SK-N-SH (cell line): Measurements from ENCODE around the gene KY. TPM values are rescaled to one million over a fixed set of nuclear protein-coding genes. Genes with fewer than 3 reads are reported as not detected.

Experiments
- CTCF ChIA-PET: fragments of 300-600, 350-600 bp; formaldehyde crosslinking; extraction: SDS; loops from one replicate; lab custom pipeline; 2021; lab: Yijun Ruan, JAX
- POLR2A ChIA-PET: fragments of 350-600 bp; sonication (Branson Sonifier 250); formaldehyde crosslinking; extraction: SDS; loops from one replicate; lab custom pipeline; 2020; ENCODE audit warnings: antibody characterized with exemption, inconsistent platforms; lab: Yijun Ruan, JAX
- DNase-seq: peaks from one replicate; pipeline ENCODE4 v3.0.0; 2012
- H2AFZ ChIP-seq: fragments of 200-600 bp; sonication (generic); 2 replicates; pipeline ENCODE4 v1.8.1; 2016; ENCODE audit warnings: antibody characterized with exemption, mild to moderate bottlenecking, low read depth
- H3F3A ChIP-seq: fragments of 200-600 bp; sonication (generic); replicated peaks from 2 replicates; pipeline ENCODE3; 2016; ENCODE audit warnings: antibody characterized with exemption, mild to moderate bottlenecking; ENCODE audit not compliant: insufficient read depth
- H3K27ac ChIP-seq, 2 experiments: fragments of 200-500 bp in 1 of 2; fragments of 200-600 bp in 1 of 2; sonication (Bioruptor generic) in 1 of 2; sonication (generic), shearing (Covaris generic) in 1 of 2; 2 replicates each; pipeline versions ENCODE4 v1.5.1 to v1.6.1; 2014 to 2016; ENCODE audit warnings: low read depth in 2 of 2, inconsistent platforms in 1 of 2, low read length in 1 of 2, mild to moderate bottlenecking in 1 of 2, mixed read lengths in 1 of 2
- H3K27me3 ChIP-seq: fragments of 200-600 bp; sonication (generic), shearing (Covaris generic); 2 replicates; pipeline ENCODE4 v1.6.1; 2016; ENCODE audit warnings: mixed run types; ENCODE audit not compliant: insufficient read depth
- H3K36me3 ChIP-seq, 2 experiments: fragments of 200-500 bp in 1 of 2; fragments of 200-600 bp in 1 of 2; sonication (Bioruptor generic) in 1 of 2; sonication (generic) in 1 of 2; replicated peaks in 1 of 2; 2 replicates each; pipeline versions ENCODE3 to v1.5.1; 2014 to 2016; ENCODE audit warnings: low read length in 1 of 2, mild to moderate bottlenecking in 1 of 2; ENCODE audit not compliant: insufficient read depth in 2 of 2, control insufficient read depth in 1 of 2
- H3K4me1 ChIP-seq, 2 experiments: fragments of 200-500 bp in 1 of 2; fragments of 200-600 bp in 1 of 2; sonication (Bioruptor generic) in 1 of 2; sonication (generic), shearing (Covaris generic) in 1 of 2; 2 replicates each; pipeline versions ENCODE4 v1.5.1 to v1.6.1; 2014 to 2016; ENCODE audit warnings: low read depth in 1 of 2, low read length in 1 of 2, mixed run types in 1 of 2; ENCODE audit not compliant: insufficient read depth in 2 of 2, control insufficient read depth in 1 of 2
- H3K4me2 ChIP-seq: fragments of 200-600 bp; sonication (generic), shearing (Covaris generic); 2 replicates; pipeline ENCODE4 v1.6.1; 2017; ENCODE audit warnings: mixed run types
- H3K4me3 ChIP-seq, 2 experiments: fragments of 200-500 bp in 1 of 2; fragments of 200-600 bp in 1 of 2; sonication (Bioruptor generic) in 1 of 2; sonication (generic), shearing (Covaris generic) in 1 of 2; 2 replicates each; pipeline versions ENCODE4 v1.5.1 to v1.8.1; 2014 to 2016; ENCODE audit warnings: low read depth in 2 of 2, inconsistent platforms in 1 of 2, low read length in 1 of 2, mild to moderate bottlenecking in 1 of 2, mixed read lengths in 1 of 2, moderate library complexity in 1 of 2
- H3K79me2 ChIP-seq: fragments of 200-600 bp; sonication (generic); 2 replicates; pipeline ENCODE4 v1.8.1; 2017; ENCODE audit warnings: mild to moderate bottlenecking; ENCODE audit not compliant: insufficient read depth
- H3K9ac ChIP-seq: fragments of 200-600 bp; sonication (generic); 2 replicates; pipeline ENCODE4 v1.6.1; 2017; ENCODE audit warnings: mixed run types
- H3K9me2 ChIP-seq: fragments of 200-600 bp; sonication (generic); 2 replicates; pipeline ENCODE4 v1.6.1; 2017; ENCODE audit warnings: mixed run types
- H3K9me3 ChIP-seq: fragments of 200-600 bp; sonication (generic); 2 replicates; pipeline ENCODE4 v1.6.1; 2017; ENCODE audit warnings: mixed run types, mild to moderate bottlenecking, moderate library complexity
- H4K20me1 ChIP-seq: fragments of 200-600 bp; sonication (generic); 2 replicates; pipeline ENCODE4 v1.6.1; 2017; ENCODE audit warnings: mild to moderate bottlenecking, mixed run types; ENCODE audit not compliant: insufficient read depth
- CHD2 ChIP-seq: fragments of 150-350 bp; IDR thresholded peaks from 2 replicates; pipeline ENCODE4 v1.6.1; 2018; ENCODE audit warnings: low read length; ENCODE audit not compliant: partially characterized antibody
- ELF1 ChIP-seq: IDR thresholded peaks from 2 replicates; pipeline ENCODE4 v1.4.0; 2012
- EP300 ChIP-seq, 2 experiments: IDR thresholded peaks; 2 replicates each; pipeline versions ENCODE4 v1.4.0 to v1.6.1; 2012; ENCODE audit warnings: borderline replicate concordance in 1 of 2, low read depth in 1 of 2, low read length in 1 of 2
- EZH2phosphoT487 ChIP-seq: fragments of 200-600 bp; sonication (generic); IDR thresholded peaks from 2 replicates; pipeline ENCODE4 v1.6.1; 2017; ENCODE audit warnings: low read depth, mixed run types, mild to moderate bottlenecking, antibody characterized with exemption, moderate library complexity, borderline replicate concordance
- FOXM1 ChIP-seq: IDR thresholded peaks from 2 replicates; pipeline ENCODE4 v1.4.0; 2012; ENCODE audit warnings: low read depth, mild to moderate bottlenecking
- MEF2A ChIP-seq: IDR thresholded peaks from 2 replicates; pipeline ENCODE4 v1.4.0; 2012; ENCODE audit warnings: low read depth, borderline replicate concordance
- MXI1 ChIP-seq: IDR thresholded peaks from 2 replicates; pipeline ENCODE4 v1.6.1; 2012; ENCODE audit warnings: mild to moderate bottlenecking, low read depth, low read length, improper control_type of control experiment
- NRF1 ChIP-seq: IDR thresholded peaks from 2 replicates; pipeline ENCODE4 v1.6.1; 2012; ENCODE audit warnings: low read depth, mild to moderate bottlenecking, low read length
- POLR2AphosphoS5 ChIP-seq: IDR thresholded peaks from 2 replicates; pipeline ENCODE4 v1.6.1; 2012; ENCODE audit warnings: low read depth, low read length
- REST ChIP-seq: IDR thresholded peaks from 2 replicates; pipeline ENCODE4 v1.6.1; 2012; ENCODE audit warnings: mild to moderate bottlenecking, low read depth, low read length, moderate library complexity
- RFX5 ChIP-seq: IDR thresholded peaks from 2 replicates; pipeline ENCODE4 v1.6.1; 2012; ENCODE audit warnings: mild to moderate bottlenecking, improper control_type of control experiment, low read length
- TAF1 ChIP-seq: IDR thresholded peaks from 2 replicates; pipeline ENCODE4 v1.6.1; 2012; ENCODE audit warnings: low read depth, mild to moderate bottlenecking, low read length, moderate library complexity, borderline replicate concordance
- TEAD4 ChIP-seq: IDR thresholded peaks from 2 replicates; pipeline ENCODE4 v1.4.0; 2012; ENCODE audit warnings: mild to moderate bottlenecking, borderline replicate concordance; ENCODE audit not compliant: insufficient read depth
- WGBS: methylation state at CpG from one replicate; pipeline ENCODE4 v1.1.6; 2017; ENCODE audit warnings: low lambda C conversion rate; 5-methylcytosine and 5-hydroxymethylcytosine counted together
- polyA plus RNA-seq, 3 experiments: library from polyadenylated mRNA; depleted of rRNA; stranded (reverse); fragments of >200 nt; gene quantifications; 2 replicates each; pipeline ENCODE4 v1.2.3, GENCODE V29; 2012
- TF ChIP-seq, protein P1 (sequence below): IDR thresholded peaks from 2 replicates; pipeline ENCODE4; 2012
- TF ChIP-seq, protein P2 (sequence below): fragments of 150-350 bp; IDR thresholded peaks from 2 replicates; pipeline ENCODE4 v1.6.1; 2016; ENCODE audit warnings: mild to moderate bottlenecking, low read depth, low read length

Gene KY
- polyA plus RNA-seq, 1 of the 3 experiments (the other 2 are of a cell fraction) = 2.4 TPM

DNA sequence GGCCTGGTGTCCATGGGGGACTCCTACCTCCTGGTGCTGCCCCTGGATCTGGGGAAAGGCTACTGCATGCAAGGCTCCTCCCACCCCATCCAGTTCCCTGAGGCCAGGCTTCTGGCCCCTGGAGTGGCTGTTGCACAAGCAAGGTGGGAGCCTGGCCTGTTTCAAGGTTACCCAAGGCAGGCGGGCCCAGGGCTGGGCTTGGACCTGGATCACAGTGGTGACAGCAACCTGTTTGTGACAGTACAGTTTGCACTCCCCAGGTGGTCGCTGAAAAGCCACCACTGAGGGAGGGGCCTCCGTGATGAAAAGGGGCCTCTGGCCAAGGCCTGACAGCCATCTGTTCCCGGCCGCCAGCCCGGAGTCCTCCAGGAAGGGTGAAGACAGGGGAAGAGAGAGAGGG, 14.4 kb upstream of the KY start:
- TF ChIP-seq REST (no peak), CHD2 (no peak), EZH2phosphoT487 (no peak), NRF1 (no peak), FOXM1 (no peak), MXI1 (no peak), TEAD4 (no peak), TAF1 (no peak), RFX5 (no peak)
- TF ChIP-seq, protein P1, sequence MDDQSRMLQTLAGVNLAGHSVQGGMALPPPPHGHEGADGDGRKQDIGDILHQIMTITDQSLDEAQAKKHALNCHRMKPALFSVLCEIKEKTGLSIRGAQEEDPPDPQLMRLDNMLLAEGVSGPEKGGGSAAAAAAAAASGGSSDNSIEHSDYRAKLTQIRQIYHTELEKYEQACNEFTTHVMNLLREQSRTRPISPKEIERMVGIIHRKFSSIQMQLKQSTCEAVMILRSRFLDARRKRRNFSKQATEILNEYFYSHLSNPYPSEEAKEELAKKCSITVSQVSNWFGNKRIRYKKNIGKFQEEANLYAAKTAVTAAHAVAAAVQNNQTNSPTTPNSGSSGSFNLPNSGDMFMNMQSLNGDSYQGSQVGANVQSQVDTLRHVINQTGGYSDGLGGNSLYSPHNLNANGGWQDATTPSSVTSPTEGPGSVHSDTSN = no peak
- CTCF ChIA-PET = no interaction called here

DNA sequence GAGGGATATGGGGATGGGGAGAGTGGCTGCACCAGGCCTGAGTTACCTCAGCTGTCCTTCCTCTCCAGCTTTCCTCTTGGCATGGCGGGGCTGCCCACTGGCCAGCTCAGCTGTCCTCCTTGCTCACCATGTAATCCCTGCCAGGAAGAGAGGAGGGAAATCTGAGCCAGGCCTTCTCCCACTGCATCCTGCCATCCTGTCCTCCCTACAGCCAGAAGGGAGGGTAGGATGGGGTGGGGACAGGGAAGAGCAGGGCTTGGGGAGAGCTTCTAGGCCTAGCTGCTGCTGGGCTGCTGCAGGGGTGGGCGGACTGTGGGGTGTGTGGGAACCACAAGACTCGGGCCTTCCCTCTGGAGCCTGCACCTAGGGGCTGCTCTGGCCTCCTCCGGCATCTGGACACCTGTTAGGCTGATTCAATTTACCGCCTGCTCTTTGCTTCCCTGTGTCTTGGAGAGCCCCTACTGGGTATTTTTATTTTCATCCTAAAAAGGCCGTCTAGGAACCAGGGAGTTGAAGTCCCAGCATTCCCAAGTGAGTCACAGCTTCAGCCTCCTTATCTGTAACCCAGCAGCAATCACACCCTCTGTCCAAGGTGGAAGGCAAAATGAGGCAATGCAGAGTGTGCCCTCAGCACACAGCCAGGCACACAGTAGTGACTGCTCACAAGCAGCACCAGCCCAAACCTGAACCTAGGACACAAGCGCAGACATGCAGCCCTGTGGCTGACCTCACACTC, 13.1 kb upstream of the KY start:
- H4K20me1 ChIP-seq = no peaks in the 10 kb centered on the region
- H2AFZ ChIP-seq = peak overlapping the region; percentile 76; the same call in 1 of the 2 replicates
- H3K79me2 ChIP-seq = no peaks in the 10 kb centered on the region
- peaks cover 3 to 28% of the 10 kb centered on the region in 2 experiments; a peak in 3 of 4 replicates for H3K4me1 ChIP-seq
- POLR2A ChIA-PET = no interaction called here
- H3K9me3 ChIP-seq = no peaks in the 10 kb centered on the region
- no peaks in the 10 kb centered on the region for H3K36me3 ChIP-seq
- no peak overlapping the region for H3K9ac ChIP-seq
- 77% methylated on average over 7 of the region's 7 CpGs for WGBS
- H3K27ac ChIP-seq = peak overlapping the region in 1 of 2 experiments; percentile 38; a peak in 1 of 4 replicates
- no peak overlapping the region for H3K4me2 ChIP-seq
- no peak overlapping the region for H3K4me3 ChIP-seq
- no peaks in the 10 kb centered on the region for H3K9me2 ChIP-seq
- DNase-seq = no peak
- H3F3A ChIP-seq = peaks cover 14% of the 10 kb centered on the region
- no peaks in the 10 kb centered on the region for H3K27me3 ChIP-seq
- CTCF ChIA-PET = interaction anchor here (1.3 kb wide), 1 partner anchor 91 kb away, joined by 3 read pairs; no protein-coding TSS in a partner anchor
- TF ChIP-seq FOXM1 = no peak
- TF ChIP-seq ELF1 = no peak
- no peak for TF ChIP-seq EP300 (IDR thresholded peaks at IDR 0.05; ENCODE audit: borderline replicate concordance in 1 of 2, low read depth in 1 of 2, low read length in 1 of 2)
- TF ChIP-seq POLR2AphosphoS5 = no peak
- TF ChIP-seq, protein P2, sequence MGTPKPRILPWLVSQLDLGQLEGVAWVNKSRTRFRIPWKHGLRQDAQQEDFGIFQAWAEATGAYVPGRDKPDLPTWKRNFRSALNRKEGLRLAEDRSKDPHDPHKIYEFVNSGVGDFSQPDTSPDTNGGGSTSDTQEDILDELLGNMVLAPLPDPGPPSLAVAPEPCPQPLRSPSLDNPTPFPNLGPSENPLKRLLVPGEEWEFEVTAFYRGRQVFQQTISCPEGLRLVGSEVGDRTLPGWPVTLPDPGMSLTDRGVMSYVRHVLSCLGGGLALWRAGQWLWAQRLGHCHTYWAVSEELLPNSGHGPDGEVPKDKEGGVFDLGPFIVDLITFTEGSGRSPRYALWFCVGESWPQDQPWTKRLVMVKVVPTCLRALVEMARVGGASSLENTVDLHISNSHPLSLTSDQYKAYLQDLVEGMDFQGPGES = no peak
- TF ChIP-seq REST = peak; percentile 55; the same call in 1 of the 2 replicates
- no peak for TF ChIP-seq TAF1
- no peak for TF ChIP-seq RFX5
- TF ChIP-seq MEF2A = no peak

More for the DNA sequence above, 14.4 kb upstream of the KY start:
- POLR2A ChIA-PET = no interaction called here
- Histone ChIP-seq H3K27ac (no peak overlapping the region; a peak in 1 of 4 replicates), H3K4me3 (no peak overlapping the region), H4K20me1 (no peaks in the 10 kb centered on the region), H3K4me1 (peaks cover 3 to 28% of the 10 kb centered on the region in 2 experiments; a peak in 3 of 4 replicates), H3K9ac (no peak overlapping the region), H3K36me3 (no peaks in the 10 kb centered on the region), H3K9me2 (no peaks in the 10 kb centered on the region), H3K27me3 (no peaks in the 10 kb centered on the region), H3K4me2 (no peak overlapping the region), H3K79me2 (no peaks in the 10 kb centered on the region), H3F3A (peaks cover 14% of the 10 kb centered on the region), H3K9me3 (no peaks in the 10 kb centered on the region), H2AFZ (no peak overlapping the region; the same call in 1 of the 2 replicates)
- 75% methylated on average over 5 of the region's 6 CpGs for WGBS
- no peak for DNase-seq
